Natural killer cell (primary cell): ENCODE results near the gene ZNRF4. TPM values are rescaled to one million over a fixed set of nuclear protein-coding genes. Genes with fewer than 3 reads are reported as not detected.

Experiments
- ATAC-seq, 3 donors: fragments of 150-1000 bp in 2 of 3; fragments of 200-7000 bp in 1 of 3; cut with Tn5 transposase; 1 replicate in 1 of 3; 2 replicates in 2 of 3; pipeline ENCODE4 v1.10.0; 2021; ENCODE audit warnings: mild to moderate bottlenecking in 2 of 3, moderate library complexity in 2 of 3
- DNase-seq, 2 donors: peaks; one replicate each; pipeline versions ENCODE4 v3.0.0 to v3.0.0-alpha.2; 2013 to 2021; ENCODE audit warnings: mixed read lengths in 1 of 2
- H3K27ac ChIP-seq: one replicate; pipeline ENCODE4 v1.5.1; 2013; ENCODE audit warnings: mild to moderate bottlenecking, low read length
- H3K27me3 ChIP-seq: one replicate; pipeline ENCODE4 v1.6.1; 2013; ENCODE audit warnings: low read length; ENCODE audit not compliant: control insufficient read depth, insufficient read depth
- H3K36me3 ChIP-seq: one replicate; pipeline ENCODE4 v1.6.1; 2013; ENCODE audit warnings: low read length; ENCODE audit not compliant: control insufficient read depth, insufficient read depth
- H3K4me1 ChIP-seq: one replicate; pipeline ENCODE4 v1.6.1; 2013; ENCODE audit warnings: low read length; ENCODE audit not compliant: control insufficient read depth, insufficient read depth
- H3K4me3 ChIP-seq: one replicate; pipeline ENCODE4 v1.5.1; 2013; ENCODE audit warnings: low read length
- H3K9me3 ChIP-seq: one replicate; pipeline ENCODE4 v1.6.1; 2013; ENCODE audit warnings: low read length; ENCODE audit not compliant: control insufficient read depth, insufficient read depth
- H3K27ac Mint-ChIP-seq, 2 donors: one replicate each; pipeline ENCODE4 v1.8.0; 2022; ENCODE audit warnings: mild to moderate bottlenecking in 2 of 2, mixed read lengths in 2 of 2, moderate library complexity in 1 of 2
- H3K27me3 Mint-ChIP-seq, 2 donors: one replicate each; pipeline ENCODE4 v1.8.0; 2022; ENCODE audit warnings: low read depth in 2 of 2, mixed read lengths in 2 of 2
- H3K36me3 Mint-ChIP-seq: one replicate; pipeline ENCODE4 v1.8.0; 2022; ENCODE audit warnings: mixed read lengths
- H3K4me1 Mint-ChIP-seq, 2 donors: one replicate each; pipeline ENCODE4 v1.8.0; 2022; ENCODE audit warnings: mixed read lengths in 2 of 2
- H3K4me3 Mint-ChIP-seq: one replicate; pipeline ENCODE4 v1.8.0; 2022; ENCODE audit warnings: mild to moderate bottlenecking, moderate library complexity, mixed read lengths
- H3K9me3 Mint-ChIP-seq, 2 donors: one replicate each; pipeline ENCODE4 v1.8.0; 2022; ENCODE audit warnings: mixed read lengths in 2 of 2
- WGBS: methylation state at CpG from one replicate; pipeline ENCODE4 v1.1.7; 2013; ENCODE audit warnings: missing lambda C conversion rate; ENCODE audit not compliant: insufficient coverage; 5-methylcytosine and 5-hydroxymethylcytosine counted together
- intact Hi-C: fragments of 100-400 bp; cut with micrococcal nuclease; formaldehyde crosslinking; loops from one replicate; pipeline ENCODE4 v1.14.2; 2022
- total RNA-seq, 4 donors: library from RNA; stranded (reverse); fragments of 120-200 nt in 1 of 4; gene quantifications; one replicate each; pipeline versions ENCODE4 v1.2.3 to v1.2.4, GENCODE V29; 2013 to 2022
- TF ChIP-seq, protein P1 (sequence below): fragments of 200-600 bp; IDR thresholded peaks from one replicate; pipeline ENCODE4 v1.8.0; 2022; ENCODE audit warnings: antibody characterized with exemption

Gene ZNRF4
- total RNA-seq, 3 donors from 2014 or later (not counting 1 experiment from before 2014, with no cell fraction given) = not detected

DNA sequence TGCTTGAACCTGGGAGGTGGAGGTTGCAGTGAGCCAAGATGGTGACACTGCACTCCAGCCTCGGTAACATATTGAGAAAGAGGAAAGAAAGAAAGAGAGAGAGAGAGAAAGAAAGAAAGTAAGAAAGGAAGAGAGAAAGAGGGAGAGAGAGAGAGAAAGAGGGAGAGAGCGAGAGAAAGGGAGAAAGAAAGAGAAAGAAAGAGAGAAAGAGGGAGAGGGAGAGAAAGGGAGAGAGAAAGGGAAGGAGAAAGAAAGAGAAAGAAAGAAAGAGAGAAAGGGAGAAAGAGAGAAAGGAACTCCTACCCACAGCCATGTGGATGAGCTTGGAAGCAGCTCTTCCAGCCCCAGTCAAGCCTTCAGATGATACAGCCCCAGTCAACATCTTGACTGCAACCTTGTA is 46.7 kb downstream of the ZNRF4 start:
- TF ChIP-seq, protein P1, sequence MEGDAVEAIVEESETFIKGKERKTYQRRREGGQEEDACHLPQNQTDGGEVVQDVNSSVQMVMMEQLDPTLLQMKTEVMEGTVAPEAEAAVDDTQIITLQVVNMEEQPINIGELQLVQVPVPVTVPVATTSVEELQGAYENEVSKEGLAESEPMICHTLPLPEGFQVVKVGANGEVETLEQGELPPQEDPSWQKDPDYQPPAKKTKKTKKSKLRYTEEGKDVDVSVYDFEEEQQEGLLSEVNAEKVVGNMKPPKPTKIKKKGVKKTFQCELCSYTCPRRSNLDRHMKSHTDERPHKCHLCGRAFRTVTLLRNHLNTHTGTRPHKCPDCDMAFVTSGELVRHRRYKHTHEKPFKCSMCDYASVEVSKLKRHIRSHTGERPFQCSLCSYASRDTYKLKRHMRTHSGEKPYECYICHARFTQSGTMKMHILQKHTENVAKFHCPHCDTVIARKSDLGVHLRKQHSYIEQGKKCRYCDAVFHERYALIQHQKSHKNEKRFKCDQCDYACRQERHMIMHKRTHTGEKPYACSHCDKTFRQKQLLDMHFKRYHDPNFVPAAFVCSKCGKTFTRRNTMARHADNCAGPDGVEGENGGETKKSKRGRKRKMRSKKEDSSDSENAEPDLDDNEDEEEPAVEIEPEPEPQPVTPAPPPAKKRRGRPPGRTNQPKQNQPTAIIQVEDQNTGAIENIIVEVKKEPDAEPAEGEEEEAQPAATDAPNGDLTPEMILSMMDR = no peak
- Mint-ChIP-seq H3K36me3 (peaks cover 7% of the 10 kb centered on the region), H3K4me3 (no peak overlapping the region), H3K27ac (no peak overlapping the region), H3K27me3 (peaks cover 12 to 13% of the 10 kb centered on the region in 2 donors), H3K9me3 (peaks cover 10 to 12% of the 10 kb centered on the region in 2 donors), H3K4me1 (no peaks in the 10 kb centered on the region)
- WGBS = 87% methylated on average over 2 of the region's 2 CpGs
- no peak for DNase-seq
- H3K27me3 ChIP-seq = peaks cover 2% of the 10 kb centered on the region
- no peak overlapping the region for H3K4me3 ChIP-seq
- H3K36me3 ChIP-seq = no peaks in the 10 kb centered on the region
- H3K9me3 ChIP-seq = peaks cover 14% of the 10 kb centered on the region
- intact Hi-C loops = no loop called here
- no peak for ATAC-seq
- H3K27ac ChIP-seq = no peak overlapping the region
- H3K4me1 ChIP-seq = no peaks in the 10 kb centered on the region

- intact Hi-C loops = no loop called here
- WGBS = no CpG with 5 or more reads among the region's 1 CpG
- Histone ChIP-seq H3K4me3 (no peak overlapping the region), H3K9me3 (peaks cover 14% of the 10 kb centered on the region), H3K27me3 (peaks cover 2% of the 10 kb centered on the region), H3K36me3 (no peaks in the 10 kb centered on the region), H3K27ac (no peak overlapping the region), H3K4me1 (no peaks in the 10 kb centered on the region)
- ATAC-seq (no peak), DNase-seq (no peak)
- TF ChIP-seq, protein P1 = no peak
- Mint-ChIP-seq H3K27ac (no peak overlapping the region), H3K27me3 (peaks cover 0 to 3% of the 10 kb centered on the region in 2 donors), H3K9me3 (peaks cover 10 to 12% of the 10 kb centered on the region in 2 donors), H3K4me1 (no peaks in the 10 kb centered on the region), H3K4me3 (no peak overlapping the region), H3K36me3 (peaks cover 7% of the 10 kb centered on the region)
Observed at GRCh38 chr19:5503598-5503997, 48.4 kb downstream of the ZNRF4 start.

GRCh38 chr19:5504114-5504513 is 48.9 kb downstream of the ZNRF4 start:
- Mint-ChIP-seq H3K9me3 (peaks cover 10 to 12% of the 10 kb centered on the region in 2 donors), H3K27me3 (peaks cover 0 to 3% of the 10 kb centered on the region in 2 donors), H3K27ac (no peak overlapping the region), H3K4me1 (no peaks in the 10 kb centered on the region), H3K4me3 (no peak overlapping the region), H3K36me3 (peaks cover 7% of the 10 kb centered on the region)
- H3K9me3 ChIP-seq = peaks cover 13% of the 10 kb centered on the region
- H3K27me3 ChIP-seq = no peaks in the 10 kb centered on the region
- intact Hi-C loops = no loop called here
- TF ChIP-seq, protein P1 = no peak
- H3K27ac ChIP-seq = no peak overlapping the region
- ATAC-seq (no peak), DNase-seq (no peak)
- 58% methylated on average over 2 of the region's 2 CpGs for WGBS
- no peaks in the 10 kb centered on the region for H3K4me1 ChIP-seq
- H3K36me3 ChIP-seq = no peaks in the 10 kb centered on the region
- H3K4me3 ChIP-seq = no peak overlapping the region

Other genes starting within 250 kb of the ZNRF4 start
- under 1 TPM; 0.47 to 0.73 (median 0.61) TPM for gene PTPRS, start 114.6 kb upstream of the ZNRF4 start, total RNA-seq
- gene TINCR, start 112.5 kb downstream of the ZNRF4 start, total RNA-seq = 1 to 10 TPM; 1.6 to 2.2 (median 1.7) TPM
- gene SAFB2, start 167.4 kb downstream of the ZNRF4 start, total RNA-seq = 100 to 1,000 TPM; 232 to 264 (median 258) TPM
- gene SAFB, start 167.7 kb downstream of the ZNRF4 start, total RNA-seq = 100 to 1,000 TPM; 195 to 229 (median 207) TPM
- gene MICOS13, start 225.1 kb downstream of the ZNRF4 start, total RNA-seq = 10 to 100 TPM; 17.7 to 27.7 (median 25.1) TPM
- gene HSD11B1L, start 225.6 kb downstream of the ZNRF4 start, total RNA-seq = 1 to 10 TPM; 1.1 to 3.7 (median 3.0) TPM
- gene RPL36, start 234.9 kb downstream of the ZNRF4 start, total RNA-seq = 100 to 1,000 TPM; 363 to 505 (median 459) TPM